HepG2 (cell line): ENCODE data around the gene SLCO3A1. TPM values are rescaled to one million over a fixed set of nuclear protein-coding genes. Genes with fewer than 3 reads are reported as not detected.

ENCODE experiments used
- ATAC-seq: fragments of 200-7000 bp; cut with Tn5 transposase; 3 replicates; pipeline ENCODE4 v1.9.1; 2020; ENCODE audit warnings: mild to moderate bottlenecking, moderate library complexity
- BruUV-seq: library from RNA; stranded (reverse); fragments of 400-500 nt; replicated peaks from 2 replicates; lab custom pipeline; 2021; lab: Mats Ljungman, UMichigan
- CTCF ChIA-PET: fragments of 300-600 bp; formaldehyde crosslinking; extraction: SDS; loops from one replicate; lab custom pipeline; 2021; ENCODE audit warnings: low total read pairs, inconsistent platforms, low intra/inter-chr PET ratio; lab: Yijun Ruan, JAX
- POLR2A ChIA-PET: fragments of 350-600 bp; sonication (Branson Sonifier 250); formaldehyde crosslinking; loops from one replicate; lab custom pipeline; 2020; ENCODE audit warnings: antibody characterized with exemption, inconsistent platforms; lab: Yijun Ruan, JAX
- DNase-seq: peaks from one replicate; pipeline ENCODE4 v3.0.0-alpha.2; 2015; ENCODE audit warnings: low spot score
- FAIRE-seq: peaks from 3 replicates; lab custom pipeline; 2011; peaks lifted over from hg19 to GRCh38; lab: Jason Lieb, UNC
- H2AFZ ChIP-seq: one replicate; pipeline ENCODE4 v1.6.1; 2011; ENCODE audit warnings: low read length, inconsistent platforms
- H3K27ac ChIP-seq: fragments of 300-600 bp; 3 replicates; pipeline ENCODE4 v1.8.0; 2011; ENCODE audit warnings: mixed run types, mild to moderate bottlenecking, mixed read lengths, low read length, inconsistent platforms; ENCODE audit not compliant: insufficient read depth; ENCODE audit errors: extremely low read length
- H3K27me3 ChIP-seq, 2 experiments: fragments of 200-600 bp in 1 of 2; 2 replicates in 1 of 2; 3 replicates in 1 of 2; pipeline versions ENCODE4 v1.6.0 to v1.8.0; 2011; ENCODE audit warnings: low read length in 2 of 2, mild to moderate bottlenecking in 2 of 2, moderate library complexity in 2 of 2, inconsistent platforms in 1 of 2; ENCODE audit not compliant: insufficient read depth in 2 of 2, control insufficient read depth in 1 of 2
- H3K36me3 ChIP-seq, 2 experiments: fragments of 200-600 bp in 1 of 2; replicated peaks in 1 of 2; 2 replicates in 1 of 2; 3 replicates in 1 of 2; pipeline versions ENCODE4 v1.5.1 to v1.8.0; 2011; ENCODE audit warnings: low read length in 2 of 2, inconsistent platforms in 1 of 2; ENCODE audit not compliant: insufficient read depth in 2 of 2, control insufficient read depth in 1 of 2
- H3K4me1 ChIP-seq: 2 replicates; pipeline ENCODE4 v1.5.1; 2012; ENCODE audit warnings: low read length, inconsistent platforms; ENCODE audit not compliant: insufficient read depth
- H3K4me2 ChIP-seq: 2 replicates; pipeline ENCODE4 v1.6.0; 2011; ENCODE audit warnings: low read depth, low read length, inconsistent platforms
- H3K4me3 ChIP-seq, 3 experiments: fragments of 200-600 bp in 1 of 3; sonication (generic), shearing (Covaris generic) in 1 of 3; replicated peaks in 1 of 3; 2 replicates each; pipeline ENCODE4 v1.5.1; 2011 to 2016; ENCODE audit warnings: low read length in 3 of 3, inconsistent platforms in 2 of 3, low read depth in 2 of 3, mild to moderate bottlenecking in 2 of 3, control low read depth in 1 of 3, mixed read lengths in 1 of 3; ENCODE audit not compliant: insufficient read depth in 1 of 3
- H3K79me2 ChIP-seq: one replicate; pipeline ENCODE4 v1.6.1; 2011; ENCODE audit warnings: low read length, inconsistent platforms; ENCODE audit not compliant: insufficient read depth
- H3K9ac ChIP-seq: 2 replicates; pipeline ENCODE4 v1.6.0; 2011; ENCODE audit warnings: mild to moderate bottlenecking, low read depth, low read length, inconsistent platforms; ENCODE audit not compliant: insufficient read depth
- H3K9me3 ChIP-seq: 2 replicates; pipeline ENCODE4 v1.5.1; 2012; ENCODE audit warnings: mild to moderate bottlenecking, low read length
- H4K20me1 ChIP-seq: 2 replicates; pipeline ENCODE4 v1.6.0; 2011; ENCODE audit warnings: inconsistent platforms, mild to moderate bottlenecking, low read length, moderate library complexity; ENCODE audit not compliant: insufficient read depth
- FLYWCH1 ChIP-seq: sonication (generic); formaldehyde crosslinking; IDR thresholded peaks from 2 replicates; pipeline ENCODE4 v1.8.1; 2023; ENCODE audit warnings: mild to moderate bottlenecking, missing genetic modification reagents
- FUBP1 ChIP-seq: sonication (generic); formaldehyde crosslinking; IDR thresholded peaks from 2 replicates; pipeline ENCODE4 v1.5.1; 2020; ENCODE audit warnings: missing genetic modification reagents, mild to moderate bottlenecking, borderline replicate concordance
- REL ChIP-seq: sonication (generic); formaldehyde crosslinking; conservative IDR thresholded peaks from 2 replicates; pipeline ENCODE4 v1.8.0; 2022; ENCODE audit warnings: mild to moderate bottlenecking, missing genetic modification reagents, moderate library complexity
- ZNF605 ChIP-seq: sonication (generic); formaldehyde crosslinking; IDR thresholded peaks from 2 replicates; pipeline ENCODE4 v1.8.0; 2022; ENCODE audit warnings: mild to moderate bottlenecking, missing genetic modification reagents
- ZNF720 ChIP-seq: sonication (generic); formaldehyde crosslinking; IDR thresholded peaks from 2 replicates; pipeline ENCODE4 v1.4.0; 2020; ENCODE audit warnings: missing genetic modification reagents
- ZNF773 ChIP-seq: sonication (generic); formaldehyde crosslinking; IDR thresholded peaks from 2 replicates; pipeline ENCODE4 v1.4.0; 2020; ENCODE audit warnings: missing genetic modification reagents, borderline replicate concordance
- ZNF776 ChIP-seq: sonication (generic); formaldehyde crosslinking; IDR thresholded peaks from 2 replicates; pipeline ENCODE4 v1.4.0; 2020; ENCODE audit warnings: mild to moderate bottlenecking, missing genetic modification reagents
- WGBS: methylation state at CpG from one replicate; pipeline ENCODE4 v1.1.6; 2017; ENCODE audit warnings: low lambda C conversion rate; 5-methylcytosine and 5-hydroxymethylcytosine counted together
- in situ Hi-C: cut with HindIII; loops from 2 replicates; pipeline ENCODE4 v1.10.0; 2017; ENCODE audit warnings: low pct_unique_long_range_greater_than_20kb; ENCODE audit not compliant: extremely low pct_ligation_motif_present
- intact Hi-C: fragments of 100-400 bp; cut with micrococcal nuclease; formaldehyde crosslinking; loops from one replicate; pipeline ENCODE4 v1.10.0; 2022; ENCODE audit not compliant: unreplicated experiment
- polyA plus RNA-seq, 8 experiments: library from polyadenylated mRNA; depleted of rRNA in 3 of 8; stranded (reverse) in 7 of 8; unstranded in 1 of 8; fragments of >200 nt; fragmentation: Illumina TruSeq in 4 of 8; extraction: Trizol in 4 of 8; gene quantifications; 2 replicates each; pipeline versions ENCODE4 v1.2.1 to v1.2.3, GENCODE V29; 2011 to 2016; ENCODE audit warnings: low read depth in 4 of 8, missing spikeins in 1 of 8, mixed read lengths in 1 of 8; ENCODE audit not compliant: insufficient read depth in 1 of 8
- total RNA-seq, 5 experiments: library from RNA; depleted of rRNA; stranded (reverse); fragments of >200 nt; fragmentation: Illumina TruSeq; extraction: Trizol; gene quantifications; 2 replicates each; pipeline ENCODE4 v1.2.3, GENCODE V29; 2016; ENCODE audit warnings: low read depth in 1 of 5

The SLCO3A1 gene
- total and polyA plus RNA-seq, 2 of the 13 experiments (the other 11 are each of a cell fraction or from before 2014, with no cell fraction given) = 0.02 TPM; not detected in 1

- TF ChIP-seq ZNF773 (CRISPR knock-in tag) = no peak
Measured at GRCh38 chr15:92009162-92009561, 155.7 kb downstream of the SLCO3A1 start (continued).

- Histone ChIP-seq H2AFZ (no peak overlapping the region), H3K27me3 (peaks cover 1 to 16% of the 10 kb centered on the region in 2 experiments; a peak in 3 of 5 replicates), H4K20me1 (no peaks in the 10 kb centered on the region), H3K9ac (no peak overlapping the region), H3K4me1 (no peaks in the 10 kb centered on the region), H3K4me3 (no peak overlapping the region), H3K36me3 (no peaks in the 10 kb centered on the region), H3K9me3 (no peaks in the 10 kb centered on the region), H3K27ac (no peak overlapping the region), H3K79me2 (no peaks in the 10 kb centered on the region), H3K4me2 (no peak overlapping the region)
- CTCF ChIA-PET = no interaction called here
- in situ Hi-C loops = no loop called here
- no peak for TF ChIP-seq FLYWCH1 (CRISPR knock-in tag)
- no peak for TF ChIP-seq ZNF605 (CRISPR knock-in tag)
- TF ChIP-seq FUBP1 = no peak
- no peak for TF ChIP-seq REL
- no peak for TF ChIP-seq ZNF776 (CRISPR knock-in tag)
- TF ChIP-seq ZNF720 = no peak
- no peak for FAIRE-seq
- intact Hi-C loops = no loop called here
- no peak for DNase-seq
- no TSS peak for BruUV-seq
- POLR2A ChIA-PET = no interaction called here
- 9% methylated on average over 14 of the region's 14 CpGs for WGBS
- no peak for ATAC-seq
Measured at GRCh38 chr15:92011611-92012367, 158.3 kb downstream of the SLCO3A1 start.
